CD4-positive, alpha-beta memory T cell (primary cell): Measurements from ENCODE around the gene OR56A5. TPM values are rescaled to one million over a fixed set of nuclear protein-coding genes. Genes with fewer than 3 reads are reported as not detected.
"Not testable (repeated sequence)": the region's sequence is repeated elsewhere in the genome, so short reads cannot be mapped to it uniquely, and the experiment has no call there.

ENCODE experiments used
- CTCF ChIA-PET: fragments of 350-600 bp; sonication (Branson Sonifier 250); formaldehyde crosslinking; loops from one replicate; lab custom pipeline; 2021; ENCODE audit warnings: inconsistent platforms; ENCODE audit not compliant: partially characterized antibody; lab: Charles Lee
- POLR2A ChIA-PET: fragments of 350-600 bp; sonication (Branson Sonifier 250); formaldehyde crosslinking; loops from one replicate; lab custom pipeline; 2021; ENCODE audit not compliant: partially characterized antibody; lab: Charles Lee
- DNase-seq, 5 donors: peaks; one replicate each; pipeline versions ENCODE4 v3.0.0 to v3.0.0-alpha.2; 2020 to 2022; ENCODE audit warnings: mixed read lengths in 1 of 5
- H3K27ac ChIP-seq: one replicate; pipeline ENCODE4 v1.7.0; 2013; ENCODE audit warnings: low read depth, low read length
- H3K27me3 ChIP-seq: 2 replicates; pipeline ENCODE4 v1.7.0; 2013; ENCODE audit warnings: mild to moderate bottlenecking, low read length, moderate library complexity; ENCODE audit not compliant: insufficient read depth
- H3K36me3 ChIP-seq: 2 replicates; pipeline ENCODE4 v1.7.0; 2013; ENCODE audit warnings: mild to moderate bottlenecking, low read length, moderate library complexity; ENCODE audit not compliant: insufficient read depth
- H3K4me1 ChIP-seq: 2 replicates; pipeline ENCODE4 v1.7.0; 2013; ENCODE audit warnings: mild to moderate bottlenecking, low read length, moderate library complexity; ENCODE audit not compliant: insufficient read depth
- H3K4me3 ChIP-seq, 2 donors: one replicate each; pipeline ENCODE4 v1.7.0; 2013; ENCODE audit warnings: low read length in 2 of 2, mild to moderate bottlenecking in 1 of 2
- H3K9me3 ChIP-seq, 2 donors: one replicate each; pipeline ENCODE4 v1.7.0; 2013; ENCODE audit warnings: low read length in 2 of 2, control low read depth in 1 of 2; ENCODE audit not compliant: control insufficient read depth in 1 of 2
- H3K27ac Mint-ChIP-seq, 7 donors: one replicate each; pipeline ENCODE4 v1.8.0; 2020 to 2021; ENCODE audit warnings: mixed read lengths in 7 of 7, mild to moderate bottlenecking in 6 of 7, inconsistent platforms in 3 of 7, moderate library complexity in 3 of 7
- H3K27me3 Mint-ChIP-seq, 2 donors: one replicate each; pipeline ENCODE4 v1.8.0; 2020 to 2021; ENCODE audit warnings: mixed read lengths in 2 of 2
- H3K36me3 Mint-ChIP-seq, 2 donors: one replicate each; pipeline ENCODE4 v1.8.0; 2020 to 2021; ENCODE audit warnings: mixed read lengths in 2 of 2, inconsistent platforms in 1 of 2, mild to moderate bottlenecking in 1 of 2
- H3K4me1 Mint-ChIP-seq, 4 donors: one replicate each; pipeline ENCODE4 v1.8.0; 2020 to 2021; ENCODE audit warnings: mixed read lengths in 4 of 4, mild to moderate bottlenecking in 1 of 4
- H3K4me3 Mint-ChIP-seq, 8 donors: one replicate each; pipeline ENCODE4 v1.8.0; 2020 to 2021; ENCODE audit warnings: mixed read lengths in 8 of 8, mild to moderate bottlenecking in 7 of 8, moderate library complexity in 6 of 8, inconsistent platforms in 3 of 8
- H3K9me3 Mint-ChIP-seq, 8 donors: one replicate each; pipeline ENCODE4 v1.8.0; 2020 to 2021; ENCODE audit warnings: mixed read lengths in 8 of 8, mild to moderate bottlenecking in 5 of 8, inconsistent platforms in 3 of 8, moderate library complexity in 1 of 8
- intact Hi-C: fragments of 100-400 bp; cut with micrococcal nuclease; formaldehyde crosslinking; loops from one replicate; pipeline ENCODE4 v1.15.1; 2023
- polyA plus RNA-seq, 2 donors: library from polyadenylated mRNA; unstranded; fragments of 300-500 nt; fragmentation: Illumina TruSeq; gene quantifications; one replicate each; pipeline ENCODE4 v1.2.3, GENCODE V29; 2021
- total RNA-seq, 2 experiments: library from RNA; stranded (reverse); gene quantifications; one replicate each; pipeline ENCODE4 v1.2.3, GENCODE V29; 2021

The OR56A5 gene
- total and polyA plus RNA-seq, 4 experiments from 2014 or later = not detected

- no peaks in the 10 kb centered on the region for H3K27me3 ChIP-seq
- Mint-ChIP-seq H3K27me3 (peaks cover 2 to 7% of the 10 kb centered on the region in 2 donors), H3K9me3 (peaks cover 0 to 29% (median 23%) of the 10 kb centered on the region in 8 donors), H3K4me3 (no peak overlapping the region), H3K27ac (no peak overlapping the region), H3K4me1 (no peaks in the 10 kb centered on the region), H3K36me3 (peaks cover 0 to 4% of the 10 kb centered on the region in 2 donors)
- H3K36me3 ChIP-seq = no peaks in the 10 kb centered on the region
- no peaks in the 10 kb centered on the region for H3K9me3 ChIP-seq
- CTCF ChIA-PET = interaction anchor here (0.6 kb wide), 1 partner anchor 46 kb away, joined by 3 read pairs; no protein-coding TSS in a partner anchor
- DNase-seq = no peak
- POLR2A ChIA-PET = no interaction called here
- H3K4me1 ChIP-seq = no peaks in the 10 kb centered on the region
- intact Hi-C loops = no loop called here
- no peak overlapping the region for H3K27ac ChIP-seq
- no peak overlapping the region for H3K4me3 ChIP-seq
These were observed 1.3 kb downstream of the OR56A5 start for GRCh38 chr11:5966958-5967357.

- H3K4me3 ChIP-seq, intact Hi-C loops, H3K4me3 Mint-ChIP-seq, H3K27me3 ChIP-seq, H3K27ac ChIP-seq, CTCF ChIA-PET, H3K27ac Mint-ChIP-seq, POLR2A ChIA-PET, H3K4me1 Mint-ChIP-seq, H3K4me1 ChIP-seq, H3K36me3 ChIP-seq, H3K9me3 ChIP-seq, H3K27me3 Mint-ChIP-seq, H3K36me3 Mint-ChIP-seq: not testable (repeated sequence)
- DNase-seq = peak in 1 of 5 donors; percentile 25
- H3K9me3 Mint-ChIP-seq = peaks cover 0 to 42% (median 33%) of the 10 kb centered on the region in 8 donors
These were observed 7.5 kb downstream of the OR56A5 start for GRCh38 chr11:5960704-5961320.

- H3K9me3 Mint-ChIP-seq = peaks cover 0 to 12% (median 7%) of the 10 kb centered on the region in 8 donors
- no peak for DNase-seq
- no peaks in the 10 kb centered on the region for H3K9me3 ChIP-seq
- H3K4me1 Mint-ChIP-seq = no peaks in the 10 kb centered on the region
- intact Hi-C loops = no loop called here
- no peak overlapping the region for H3K27ac ChIP-seq
- H3K36me3 Mint-ChIP-seq = no peaks in the 10 kb centered on the region
- H3K4me1 ChIP-seq = no peaks in the 10 kb centered on the region
- ChIA-PET CTCF (no interaction called here), POLR2A (no interaction called here)
- no peak overlapping the region for H3K27ac Mint-ChIP-seq
- H3K27me3 ChIP-seq = no peaks in the 10 kb centered on the region
- no peaks in the 10 kb centered on the region for H3K36me3 ChIP-seq
- H3K4me3 Mint-ChIP-seq = no peak overlapping the region
- no peak overlapping the region for H3K4me3 ChIP-seq
- H3K27me3 Mint-ChIP-seq = peaks cover 0 to 3% of the 10 kb centered on the region in 2 donors
These were observed 12.7 kb downstream of the OR56A5 start for GRCh38 chr11:5955586-5955985.

GRCh38 chr11:5941951-5942350 is 26.3 kb downstream of the OR56A5 start, which contains the start of gene OR56A3:
OR56A3 (plus strand) TSS chr11:5942251; CDS start chr11:5947347, 5,096 bp downstream.
- Mint-ChIP-seq H3K4me3 (no peak within 1 kb of the TSS), H3K9me3 (peaks cover 0 to 2% (median 0%) of the 10 kb centered on the region in 8 donors), H3K27me3 (peaks cover 0 to 9% of the 10 kb centered on the region in 2 donors), H3K27ac (no peak within 1 kb of the TSS), H3K36me3 (no peaks in the 10 kb centered on the region), H3K4me1 (no peaks in the 10 kb centered on the region)
- no peaks in the 10 kb centered on the region for H3K27me3 ChIP-seq
- intact Hi-C loops = no loop called here
- DNase-seq = no peak
- ChIA-PET POLR2A (no interaction called here), CTCF (no interaction called here)
- no peak within 1 kb of the TSS for H3K4me3 ChIP-seq
- no peaks in the 10 kb centered on the region for H3K9me3 ChIP-seq
- H3K4me1 ChIP-seq = no peaks in the 10 kb centered on the region
- no peaks in the 10 kb centered on the region for H3K36me3 ChIP-seq
- H3K27ac ChIP-seq = no peak within 1 kb of the TSS

GRCh38 chr11:5940748-5941147 is 27.5 kb downstream of the OR56A5 start:
- Histone ChIP-seq H3K9me3 (no peaks in the 10 kb centered on the region), H3K36me3 (no peaks in the 10 kb centered on the region), H3K27me3 (no peaks in the 10 kb centered on the region), H3K27ac (no peak overlapping the region), H3K4me3 (no peak overlapping the region), H3K4me1 (no peaks in the 10 kb centered on the region)
- no peaks in the 10 kb centered on the region for H3K36me3 Mint-ChIP-seq
- no peak overlapping the region for H3K4me3 Mint-ChIP-seq
- ChIA-PET POLR2A (no interaction called here), CTCF (no interaction called here)
- H3K4me1 Mint-ChIP-seq = no peaks in the 10 kb centered on the region
- peaks cover 0 to 2% (median 0%) of the 10 kb centered on the region in 8 donors for H3K9me3 Mint-ChIP-seq
- intact Hi-C loops = no loop called here
- no peak overlapping the region for H3K27ac Mint-ChIP-seq
- peaks cover 0 to 9% of the 10 kb centered on the region in 2 donors for H3K27me3 Mint-ChIP-seq
- no peak for DNase-seq

- CTCF ChIA-PET = no interaction called here
- intact Hi-C loops = no loop called here
- no peak overlapping the region for H3K4me3 Mint-ChIP-seq
These were observed 29.7 kb downstream of the OR56A5 start for GRCh38 chr11:5938603-5938965.

GRCh38 chr11:5937868-5938602 is 30.3 kb downstream of the OR56A5 start:
- Histone ChIP-seq H3K4me1 (no peaks in the 10 kb centered on the region), H3K27ac (no peak overlapping the region), H3K36me3 (no peaks in the 10 kb centered on the region), H3K27me3 (no peaks in the 10 kb centered on the region), H3K4me3 (no peak overlapping the region), H3K9me3 (no peaks in the 10 kb centered on the region)
- intact Hi-C loops = no loop called here
- DNase-seq = no peak
- no peak overlapping the region for H3K27ac Mint-ChIP-seq
- peaks cover 0 to 3% (median 0%) of the 10 kb centered on the region in 8 donors for H3K9me3 Mint-ChIP-seq
- H3K4me3 Mint-ChIP-seq = peak overlapping the region in 1 of 8 donors; percentile 3
- H3K27me3 Mint-ChIP-seq = peaks cover 0 to 5% of the 10 kb centered on the region in 2 donors
- CTCF ChIA-PET = no interaction called here
- POLR2A ChIA-PET = no interaction called here
- no peaks in the 10 kb centered on the region for H3K36me3 Mint-ChIP-seq
- no peaks in the 10 kb centered on the region for H3K4me1 Mint-ChIP-seq

More at GRCh38 chr11:5938603-5938965, 29.7 kb downstream of the OR56A5 start:
- Mint-ChIP-seq H3K36me3 (no peaks in the 10 kb centered on the region), H3K27me3 (peaks cover 0 to 6% of the 10 kb centered on the region in 2 donors), H3K27ac (no peak overlapping the region), H3K9me3 (peaks cover 0 to 2% (median 0%) of the 10 kb centered on the region in 8 donors), H3K4me1 (no peaks in the 10 kb centered on the region)
- no peaks in the 10 kb centered on the region for H3K4me1 ChIP-seq
- H3K27ac ChIP-seq = no peak overlapping the region
- POLR2A ChIA-PET = no interaction called here
- H3K36me3 ChIP-seq = no peaks in the 10 kb centered on the region
- DNase-seq = no peak
- no peak overlapping the region for H3K4me3 ChIP-seq
- no peaks in the 10 kb centered on the region for H3K9me3 ChIP-seq
- no peaks in the 10 kb centered on the region for H3K27me3 ChIP-seq
